Measurements from ENCODE around the gene HOXD9. TPM values are rescaled to one million over a fixed set of nuclear protein-coding genes. Genes with fewer than 3 reads are reported as not detected.

The HOXD9 gene
- not detected for total RNA-seq (2013)
- not detected for polyA plus RNA-seq
- not detected in 2 replicates for polyA minus RNA-seq
- total RNA-seq = 0 to 0.64 (median 0) reads per million in 11 experiments

- H3K9me3 ChIP-seq (replicated peaks in 1 of 2; ENCODE audit: control insufficient read depth in 1 of 2, insufficient read depth in 1 of 2, low read length in 2 of 2) = peaks cover 3 to 64% of the 10 kb centered on the region in 2 donors
- H2AFZ ChIP-seq (ENCODE audit: insufficient read depth, low read depth, low read length, poor library complexity, severe bottlenecking) = peak within 1 kb of the TSS; percentile 65
- TF ChIP-seq CTCF (IDR thresholded peaks at IDR 0.05) = no peak
- H3K9ac ChIP-seq (ENCODE audit: insufficient read depth, low read length, poor library complexity, severe bottlenecking) = no peak within 1 kb of the TSS
- H3K79me2 ChIP-seq (ENCODE audit: insufficient read depth, low read length) = no peaks in the 10 kb centered on the region
- Mint-ChIP-seq H3K27me3 (ENCODE audit: low read depth in 3 of 3) (peaks cover 91 to 99% (median 95%) of the 10 kb centered on the region in 3 donors), H3K4me3 (peak within 1 kb of the TSS; percentile 73 to 84), H3K27ac (no peak within 1 kb of the TSS), H3K36me3 (peaks cover 0 to 11% of the 10 kb centered on the region in 2 donors), H3K9me3 (peaks cover 0 to 30% (median 21%) of the 10 kb centered on the region in 7 donors), H3K4me1 (peaks cover 19% of the 10 kb centered on the region)
- H3K27ac ChIP-seq (ENCODE audit: low read depth in 1 of 2, low read length in 2 of 2) = no peak within 1 kb of the TSS
- H3K27me3 ChIP-seq (ENCODE audit: control insufficient read depth in 2 of 2, insufficient read depth in 2 of 2, low read length in 2 of 2) = peaks cover 88 to 97% of the 10 kb centered on the region in 2 donors
- H4K20me1 ChIP-seq (ENCODE audit: insufficient read depth, low read length) = no peaks in the 10 kb centered on the region
- peak within 1 kb of the TSS in 2 of 3 experiments; percentile 11 to 68 for H3K4me3 ChIP-seq (replicated peaks in 1 of 3; ENCODE audit: low read depth in 2 of 3, low read length in 3 of 3)
- no peak for DNase-seq
- no peaks in the 10 kb centered on the region for H3K36me3 ChIP-seq (replicated peaks in 1 of 2; ENCODE audit: control insufficient read depth in 1 of 2, insufficient read depth in 2 of 2, low read length in 2 of 2)
- intact Hi-C loops (cut with micrococcal nuclease) = loop anchor here (5.0 kb wide), 2 partner anchors 41 to 1024 kb away; partner anchors contain the start of gene EVX2 (in 1 of the 2)
- peak within 1 kb of the TSS; percentile 72 for H3K4me2 ChIP-seq (replicated peaks; ENCODE audit: extremely low read depth, low read length, poor library complexity, severe bottlenecking)
- 3% methylated on average over 84 of the region's 84 CpGs for WGBS (ENCODE audit: insufficient coverage)
- peaks cover 5 to 12% of the 10 kb centered on the region in 2 donors for H3K4me1 ChIP-seq (ENCODE audit: control insufficient read depth in 1 of 2, insufficient read depth in 2 of 2, low read length in 2 of 2)
Measured at GRCh38 chr2:176122683-176123410, at the start of gene HOXD9. Gene HOXD9 (plus strand): TSS chr2:176122719. CDS start chr2:176122769, 50 bp downstream.

GRCh38 chr2:176072951-176073904 lies 49.3 kb upstream of the HOXD9 start:
- peaks cover 0 to 36% (median 17%) of the 10 kb centered on the region in 7 donors for H3K9me3 Mint-ChIP-seq
- Histone ChIP-seq H3K4me1 (ENCODE audit: control insufficient read depth in 1 of 2, insufficient read depth in 2 of 2, low read length in 2 of 2) (no peaks in the 10 kb centered on the region), H3K9ac (ENCODE audit: insufficient read depth, low read length, poor library complexity, severe bottlenecking) (no peak overlapping the region), H3K27me3 (ENCODE audit: control insufficient read depth in 2 of 2, insufficient read depth in 2 of 2, low read length in 2 of 2) (peaks cover 97 to 100% of the 10 kb centered on the region in 2 donors), H3K36me3 (replicated peaks in 1 of 2; ENCODE audit: control insufficient read depth in 1 of 2, insufficient read depth in 2 of 2, low read length in 2 of 2) (no peaks in the 10 kb centered on the region), H3K4me3 (replicated peaks in 1 of 3; ENCODE audit: low read depth in 2 of 3, low read length in 3 of 3) (no peak overlapping the region), H2AFZ (ENCODE audit: insufficient read depth, low read depth, low read length, poor library complexity, severe bottlenecking) (no peak overlapping the region), H3K79me2 (ENCODE audit: insufficient read depth, low read length) (no peaks in the 10 kb centered on the region), H3K4me2 (replicated peaks; ENCODE audit: extremely low read depth, low read length, poor library complexity, severe bottlenecking) (no peak overlapping the region), H3K27ac (ENCODE audit: low read depth in 1 of 2, low read length in 2 of 2) (no peak overlapping the region), H3K9me3 (replicated peaks in 1 of 2; ENCODE audit: control insufficient read depth in 1 of 2, insufficient read depth in 1 of 2, low read length in 2 of 2) (peaks cover 7 to 46% of the 10 kb centered on the region in 2 donors), H4K20me1 (ENCODE audit: insufficient read depth, low read length) (no peaks in the 10 kb centered on the region)
- intact Hi-C loops (cut with micrococcal nuclease) = no loop called here
- H3K4me1 Mint-ChIP-seq = peaks cover 17% of the 10 kb centered on the region
- no peak for DNase-seq
- H3K27ac Mint-ChIP-seq = no peak overlapping the region
- TF ChIP-seq CTCF (IDR thresholded peaks at IDR 0.05) = no peak
- peaks cover 89 to 97% (median 96%) of the 10 kb centered on the region in 3 donors for H3K27me3 Mint-ChIP-seq (ENCODE audit: low read depth in 3 of 3)
- 3% methylated on average over 20 of the region's 29 CpGs for WGBS (ENCODE audit: insufficient coverage)
- H3K36me3 Mint-ChIP-seq = peaks cover 4 to 6% of the 10 kb centered on the region in 2 donors
- peak overlapping the region in 1 of 2 donors; percentile 39 for H3K4me3 Mint-ChIP-seq

Measured in CD14-positive monocyte (primary cell).